NCI-H1417 (cell line): ENCODE data around the gene ITGA2B.
"Not testable (repeated sequence)": the region's sequence is repeated elsewhere in the genome, so short reads cannot be mapped to it uniquely, and the experiment has no call there.

Experiments used
- DNase-seq, 3 experiments: peaks; one replicate each; lab custom pipeline; 2025; lab: John Stamatoyannopoulos, UW

ITGA2B gene

GRCh38 chr17:44330263-44330662, 59.2 kb downstream of the ITGA2B start:
- DNase-seq = not testable (repeated sequence)

GRCh38 chr17:44329516-44329915, 59.9 kb downstream of the ITGA2B start:
- not testable (repeated sequence) for DNase-seq

GRCh38 chr17:44327715-44328449, 61.6 kb downstream of the ITGA2B start:
- no peak for DNase-seq

- peak; percentile 92 to 97 (median 96) for DNase-seq
Measured at GRCh38 chr17:44326861-44327444, 62.5 kb downstream of the ITGA2B start.

- peak; percentile 96 to 97 (median 96) for DNase-seq
Measured at GRCh38 chr17:44324571-44325275, 64.7 kb downstream of the ITGA2B start, which contains the start of gene SLC25A39. SLC25A39 (minus strand) TSS chr17:44324823; CDS start chr17:44323562, 1,261 bp downstream.

- peak in 1 of 3 experiments; percentile 64 for DNase-seq
Measured at GRCh38 chr17:44324092-44324570, 65.3 kb downstream of the ITGA2B start.

- no peak for DNase-seq
Measured at GRCh38 chr17:44323359-44324091, 65.9 kb downstream of the ITGA2B start.

GRCh38 chr17:44322236-44322895, 67.1 kb downstream of the ITGA2B start:
- DNase-seq = no peak
